ENCODE measurements around the gene VOPP1. TPM values are rescaled to one million over a fixed set of nuclear protein-coding genes. Genes with fewer than 3 reads are reported as not detected.

Gene VOPP1
- total and polyA plus RNA-seq, 9 of the 15 experiments (the other 6 are each of a cell fraction or from before 2014, with no cell fraction given) = 8.2 to 45.8 (median 31.2) TPM

GRCh38 chr7:55572378-55573233 is at the start of gene VOPP1 (continued):
- TF ChIP-seq ZBTB49 (CRISPR knock-in tag; IDR thresholded peaks at IDR 0.05; ENCODE audit: borderline replicate concordance) = no peak
- TF ChIP-seq SAFB (IDR thresholded peaks at IDR 0.05; ENCODE audit: borderline replicate concordance, low read depth, low read length) = peak; percentile 48; the same call in 1 of the 2 replicates
- TF ChIP-seq NELFE (IDR thresholded peaks at IDR 0.05; ENCODE audit: insufficient read depth, insufficient read length) = no peak
- TF ChIP-seq ZFX (CRISPR knock-in tag; IDR thresholded peaks at IDR 0.05) = peak; percentile 94
- TF ChIP-seq POLR2AphosphoS2 (IDR thresholded peaks at IDR 0.05; ENCODE audit: low read length) = no peak
- TF ChIP-seq PHF21A (IDR thresholded peaks at IDR 0.05; ENCODE audit: borderline replicate concordance, low read depth) = no peak
- no peak for TF ChIP-seq KDM1A (IDR thresholded peaks at IDR 0.05)
- TF ChIP-seq CCNT2 (IDR thresholded peaks at IDR 0.05; ENCODE audit: borderline replicate concordance, extremely low read depth, insufficient read length, low read depth, low read length) = peak; percentile 34
- TF ChIP-seq ZNF589 (CRISPR knock-in tag; IDR thresholded peaks at IDR 0.05; ENCODE audit: low read depth) = peak; percentile 90
- TF ChIP-seq YBX1 (IDR thresholded peaks at IDR 0.05) = no peak
- peak; percentile 52; the same call in 1 of the 2 replicates for TF ChIP-seq CXXC5 (CRISPR knock-in tag; IDR thresholded peaks at IDR 0.05)
- TF ChIP-seq POLR2G (IDR thresholded peaks at IDR 0.05; ENCODE audit: low read depth, low read length) = peak; percentile 85
- TF ChIP-seq, protein P1, sequence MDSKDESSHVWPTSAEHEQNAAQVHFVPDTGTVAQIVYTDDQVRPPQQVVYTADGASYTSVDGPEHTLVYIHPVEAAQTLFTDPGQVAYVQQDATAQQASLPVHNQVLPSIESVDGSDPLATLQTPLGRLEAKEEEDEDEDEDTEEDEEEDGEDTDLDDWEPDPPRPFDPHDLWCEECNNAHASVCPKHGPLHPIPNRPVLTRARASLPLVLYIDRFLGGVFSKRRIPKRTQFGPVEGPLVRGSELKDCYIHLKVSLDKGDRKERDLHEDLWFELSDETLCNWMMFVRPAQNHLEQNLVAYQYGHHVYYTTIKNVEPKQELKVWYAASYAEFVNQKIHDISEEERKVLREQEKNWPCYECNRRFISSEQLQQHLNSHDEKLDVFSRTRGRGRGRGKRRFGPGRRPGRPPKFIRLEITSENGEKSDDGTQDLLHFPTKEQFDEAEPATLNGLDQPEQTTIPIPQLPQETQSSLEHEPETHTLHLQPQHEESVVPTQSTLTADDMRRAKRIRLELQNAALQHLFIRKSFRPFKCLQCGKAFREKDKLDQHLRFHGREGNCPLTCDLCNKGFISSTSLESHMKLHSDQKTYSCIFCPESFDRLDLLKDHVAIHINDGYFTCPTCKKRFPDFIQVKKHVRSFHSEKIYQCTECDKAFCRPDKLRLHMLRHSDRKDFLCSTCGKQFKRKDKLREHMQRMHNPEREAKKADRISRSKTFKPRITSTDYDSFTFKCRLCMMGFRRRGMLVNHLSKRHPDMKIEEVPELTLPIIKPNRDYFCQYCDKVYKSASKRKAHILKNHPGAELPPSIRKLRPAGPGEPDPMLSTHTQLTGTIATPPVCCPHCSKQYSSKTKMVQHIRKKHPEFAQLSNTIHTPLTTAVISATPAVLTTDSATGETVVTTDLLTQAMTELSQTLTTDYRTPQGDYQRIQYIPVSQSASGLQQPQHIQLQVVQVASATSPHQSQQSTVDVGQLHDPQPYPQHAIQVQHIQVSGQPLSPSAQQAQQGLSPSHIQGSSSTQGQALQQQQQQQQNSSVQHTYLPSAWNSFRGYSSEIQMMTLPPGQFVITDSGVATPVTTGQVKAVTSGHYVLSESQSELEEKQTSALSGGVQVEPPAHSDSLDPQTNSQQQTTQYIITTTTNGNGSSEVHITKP (IDR thresholded peaks at IDR 0.05; ENCODE audit: partially characterized antibody) = peak; percentile 44
- TF ChIP-seq USF2 (CRISPR knock-in tag; IDR thresholded peaks at IDR 0.05) = no peak
- TF ChIP-seq YY1 (IDR thresholded peaks at IDR 0.05; ENCODE audit: borderline replicate concordance in 1 of 3, control insufficient read depth in 1 of 3, extremely low read depth in 1 of 3, insufficient read depth in 3 of 3, insufficient read length in 1 of 3, insufficient replicate concordance in 2 of 3, low read depth in 1 of 3, low read length in 2 of 3) = peak in 1 of 3 experiments; percentile 5
- TF ChIP-seq HDAC2 (IDR thresholded peaks at IDR 0.05) = no peak
- TF ChIP-seq SETDB1 (IDR thresholded peaks at IDR 0.05; ENCODE audit: low read length) = no peak
- TF ChIP-seq HMGN3 (IDR thresholded peaks at IDR 0.05; ENCODE audit: borderline replicate concordance, extremely low read depth, insufficient read length, low read depth, low read length) = peak; percentile 10
- no peak for TF ChIP-seq KHSRP (IDR thresholded peaks at IDR 0.05)
- TF ChIP-seq NCOA1 (IDR thresholded peaks at IDR 0.05; ENCODE audit: low read depth) = no peak
- no peak for TF ChIP-seq PTTG1 (tag; IDR thresholded peaks at IDR 0.05; ENCODE audit: low read depth)
